Gastrocnemius medialis (tissue), 4 donors: ENCODE results near the gene TOR1B. TPM values are rescaled to one million over a fixed set of nuclear protein-coding genes. Genes with fewer than 3 reads are reported as not detected.

ENCODE experiments used
- ATAC-seq, 2 donors: fragments of 150-250 bp; one replicate each; pipeline ENCODE4 v1.9.1; 2016
- DNase-seq, 2 donors: peaks; one replicate each; pipeline ENCODE4 v3.0.0-alpha.2; 2019
- H3K27ac ChIP-seq, 4 donors: fragments of 200-600 bp; sonication (generic); 1 replicate in 1 of 4; 2 replicates in 3 of 4; pipeline ENCODE4 v1.5.1; 2016 to 2018; ENCODE audit warnings: mild to moderate bottlenecking in 2 of 4, moderate library complexity in 1 of 4
- H3K27me3 ChIP-seq, 3 donors: fragments of 200-600 bp; sonication (generic) in 2 of 3; 1 replicate in 1 of 3; 2 replicates in 2 of 3; pipeline versions ENCODE4 v1.5.1 to v1.6.0; 2016 to 2019; ENCODE audit warnings: mild to moderate bottlenecking in 1 of 3, moderate library complexity in 1 of 3
- H3K36me3 ChIP-seq, 2 donors: fragments of 200-600 bp; sonication (generic) in 1 of 2; one replicate each; pipeline ENCODE4 v1.5.1; 2017 to 2018
- H3K4me1 ChIP-seq, 2 donors: fragments of 200-600 bp; sonication (generic) in 1 of 2; one replicate each; pipeline ENCODE4 v1.5.1; 2016 to 2017; ENCODE audit warnings: mild to moderate bottlenecking in 2 of 2
- H3K4me3 ChIP-seq, 4 donors: fragments of 200-600 bp; sonication (generic) in 3 of 4; 1 replicate in 1 of 4; 2 replicates in 3 of 4; pipeline ENCODE4 v1.5.1; 2016 to 2019; ENCODE audit warnings: mild to moderate bottlenecking in 2 of 4
- H3K9me3 ChIP-seq, 3 donors: fragments of 200-600 bp; sonication (generic) in 2 of 3; 1 replicate in 1 of 3; 2 replicates in 2 of 3; pipeline ENCODE4 v1.5.1; 2016 to 2019
- POLR2A ChIP-seq, 2 donors: fragments of 450-650 bp; IDR thresholded peaks; one replicate each; pipeline ENCODE4 v1.6.1; 2017; ENCODE audit warnings: antibody characterized with exemption in 2 of 2, mild to moderate bottlenecking in 2 of 2, moderate library complexity in 2 of 2
- in situ Hi-C, 4 donors: fragments of 200-750 bp; cut with MboI; loops; one replicate each; pipeline versions ENCODE4 v1.15.0 to v1.8.0; 2017; ENCODE audit warnings: low sequenced_read_pairs in 4 of 4
- intact Hi-C: fragments of 100-400 bp; cut with DNase I; formaldehyde crosslinking; loops from one replicate; pipeline ENCODE4 v1.15.1; 2023; ENCODE audit warnings: low total_unique reads
- total RNA-seq, 4 donors: library from RNA; depleted of rRNA; stranded (reverse); fragments of >200 nt; gene quantifications; one replicate each; pipeline versions ENCODE4 v1.1.0 to v1.2.3, GENCODE V29; 2016
- TF ChIP-seq, protein P1 (sequence below), 5 experiments: fragments of 450-650 bp in 3 of 5; fragments of 200-600 bp in 2 of 5; sonication (generic) in 2 of 5; IDR thresholded peaks in 4 of 5; conservative IDR thresholded peaks in 1 of 5; 1 replicate in 4 of 5; 2 replicates in 1 of 5; pipeline ENCODE4 v1.5.1; 2016 to 2019; ENCODE audit warnings: antibody characterized with exemption in 5 of 5, mild to moderate bottlenecking in 3 of 5, moderate library complexity in 3 of 5

Gene TOR1B
- total RNA-seq, 4 donors from 2014 or later, result 15.9 to 22.6 (median 21.2) TPM

DNA sequence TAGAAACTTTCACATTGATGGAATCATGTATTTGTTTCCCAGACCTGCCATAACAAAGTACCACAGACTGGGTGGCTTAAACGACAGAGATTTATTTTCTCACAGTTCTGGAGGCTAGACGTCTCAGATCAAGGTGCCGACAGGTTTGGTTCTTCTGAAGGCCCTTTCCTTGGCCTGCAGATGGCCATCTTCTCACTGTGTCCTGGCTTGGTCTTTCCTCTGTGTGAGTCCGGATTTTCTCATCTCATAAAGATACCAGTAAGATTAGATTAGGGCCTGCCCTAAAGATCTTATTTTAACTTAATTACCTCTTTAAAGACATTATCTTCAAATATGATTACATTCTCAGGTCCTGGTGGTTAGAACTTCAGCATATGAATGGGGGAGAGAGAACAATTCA lies 38.1 kb downstream of the TOR1B start:
- no peaks in the 10 kb centered on the region for H3K9me3 ChIP-seq
- ATAC-seq (no peak), DNase-seq (no peak)
- no peak overlapping the region for H3K27ac ChIP-seq
- H3K4me1 ChIP-seq, result peaks cover 11 to 13% of the 10 kb centered on the region in 2 donors
- intact Hi-C loops (no loop called here), in situ Hi-C loops (no loop called here)
- no peaks in the 10 kb centered on the region for H3K27me3 ChIP-seq
- TF ChIP-seq, protein P1, sequence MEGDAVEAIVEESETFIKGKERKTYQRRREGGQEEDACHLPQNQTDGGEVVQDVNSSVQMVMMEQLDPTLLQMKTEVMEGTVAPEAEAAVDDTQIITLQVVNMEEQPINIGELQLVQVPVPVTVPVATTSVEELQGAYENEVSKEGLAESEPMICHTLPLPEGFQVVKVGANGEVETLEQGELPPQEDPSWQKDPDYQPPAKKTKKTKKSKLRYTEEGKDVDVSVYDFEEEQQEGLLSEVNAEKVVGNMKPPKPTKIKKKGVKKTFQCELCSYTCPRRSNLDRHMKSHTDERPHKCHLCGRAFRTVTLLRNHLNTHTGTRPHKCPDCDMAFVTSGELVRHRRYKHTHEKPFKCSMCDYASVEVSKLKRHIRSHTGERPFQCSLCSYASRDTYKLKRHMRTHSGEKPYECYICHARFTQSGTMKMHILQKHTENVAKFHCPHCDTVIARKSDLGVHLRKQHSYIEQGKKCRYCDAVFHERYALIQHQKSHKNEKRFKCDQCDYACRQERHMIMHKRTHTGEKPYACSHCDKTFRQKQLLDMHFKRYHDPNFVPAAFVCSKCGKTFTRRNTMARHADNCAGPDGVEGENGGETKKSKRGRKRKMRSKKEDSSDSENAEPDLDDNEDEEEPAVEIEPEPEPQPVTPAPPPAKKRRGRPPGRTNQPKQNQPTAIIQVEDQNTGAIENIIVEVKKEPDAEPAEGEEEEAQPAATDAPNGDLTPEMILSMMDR (IDR thresholded peaks at IDR 0.05 in 4 of 5, conservative IDR thresholded peaks at IDR 0.05 in 1 of 5), result no peak
- TF ChIP-seq POLR2A (IDR thresholded peaks at IDR 0.05), result no peak
- no peaks in the 10 kb centered on the region for H3K36me3 ChIP-seq
- H3K4me3 ChIP-seq, result no peak overlapping the region

DNA sequence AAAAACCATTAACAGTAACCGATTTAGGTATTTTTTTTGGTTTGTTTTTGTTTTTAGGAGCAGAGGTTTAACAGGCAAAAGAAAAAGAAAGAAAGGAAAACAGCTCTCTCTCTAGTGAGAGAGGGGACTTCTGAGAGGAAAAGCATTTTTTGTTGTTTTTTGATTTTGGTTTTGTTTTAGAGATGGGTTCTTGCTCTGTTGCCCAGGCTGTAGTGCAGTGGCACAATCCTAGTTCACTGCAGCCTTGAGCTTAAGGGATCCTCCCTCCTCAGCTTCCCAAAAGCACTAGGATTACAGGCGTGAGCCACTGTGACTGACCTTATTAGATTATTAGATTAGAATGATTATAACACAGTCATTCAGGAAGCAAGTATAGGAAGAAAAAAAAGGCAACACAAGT lies 42.4 kb downstream of the TOR1B start:
- no peak overlapping the region for H3K4me3 ChIP-seq
- intact Hi-C loops, result no loop called here
- in situ Hi-C loops, result no loop called here

DNA sequence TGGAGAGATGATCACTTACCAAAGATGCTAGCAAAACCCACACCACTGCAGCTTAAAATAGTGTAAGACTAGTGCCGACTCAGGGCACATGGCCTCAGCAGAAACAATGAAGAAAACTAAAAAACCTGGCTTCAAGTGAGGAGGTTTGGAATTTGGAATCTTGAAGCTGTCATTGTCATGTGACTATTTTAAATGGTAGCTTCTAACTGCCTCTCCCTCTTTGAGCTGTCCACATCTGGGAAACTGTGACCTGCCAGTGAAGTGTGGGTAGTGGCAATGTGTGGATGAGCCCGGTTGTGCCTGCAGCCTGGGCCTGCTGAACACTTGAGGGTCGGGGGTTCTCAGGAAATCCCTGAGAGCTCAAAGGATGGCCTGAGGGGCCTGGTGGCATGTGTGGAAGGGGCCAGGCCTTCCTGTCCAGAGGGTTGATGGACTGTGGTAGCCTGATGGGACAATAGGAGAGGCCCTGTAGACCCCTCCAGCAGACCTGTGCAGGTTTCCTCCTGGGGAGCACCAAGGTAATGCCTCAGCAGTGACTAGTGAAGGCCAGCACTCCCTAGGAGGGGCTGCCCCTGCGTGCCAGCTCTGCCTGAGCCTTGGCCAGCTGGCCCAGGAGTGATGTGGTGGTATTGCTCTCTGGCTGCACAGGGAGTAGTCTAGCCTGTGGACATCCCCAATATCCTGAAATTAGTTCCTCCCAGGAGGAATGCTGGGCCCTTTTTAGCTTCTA lies 45.9 kb downstream of the TOR1B start:
- no peak overlapping the region for H3K27ac ChIP-seq
- H3K27me3 ChIP-seq, result no peaks in the 10 kb centered on the region
- no peak overlapping the region for H3K4me3 ChIP-seq
- TF ChIP-seq, protein P1 (IDR thresholded peaks at IDR 0.05 in 4 of 5, conservative IDR thresholded peaks at IDR 0.05 in 1 of 5), result no peak
- TF ChIP-seq POLR2A (IDR thresholded peaks at IDR 0.05), result no peak
- in situ Hi-C loops (no loop called here), intact Hi-C loops (no loop called here)
- peaks cover 0 to 39% of the 10 kb centered on the region in 2 donors for H3K36me3 ChIP-seq
- ATAC-seq, result no peak
- no peak for DNase-seq
- H3K9me3 ChIP-seq, result no peaks in the 10 kb centered on the region
- H3K4me1 ChIP-seq, result no peaks in the 10 kb centered on the region

More for the DNA sequence above, 42.4 kb downstream of the TOR1B start:
- ATAC-seq (no peak), DNase-seq (no peak)
- H3K27me3 ChIP-seq, result no peaks in the 10 kb centered on the region
- no peaks in the 10 kb centered on the region for H3K9me3 ChIP-seq
- H3K4me1 ChIP-seq, result no peaks in the 10 kb centered on the region
- TF ChIP-seq POLR2A (IDR thresholded peaks at IDR 0.05), result no peak
- TF ChIP-seq, protein P1 (IDR thresholded peaks at IDR 0.05 in 4 of 5, conservative IDR thresholded peaks at IDR 0.05 in 1 of 5), result no peak
- H3K36me3 ChIP-seq, result peaks cover 0 to 6% of the 10 kb centered on the region in 2 donors
- H3K27ac ChIP-seq, result no peak overlapping the region

DNA sequence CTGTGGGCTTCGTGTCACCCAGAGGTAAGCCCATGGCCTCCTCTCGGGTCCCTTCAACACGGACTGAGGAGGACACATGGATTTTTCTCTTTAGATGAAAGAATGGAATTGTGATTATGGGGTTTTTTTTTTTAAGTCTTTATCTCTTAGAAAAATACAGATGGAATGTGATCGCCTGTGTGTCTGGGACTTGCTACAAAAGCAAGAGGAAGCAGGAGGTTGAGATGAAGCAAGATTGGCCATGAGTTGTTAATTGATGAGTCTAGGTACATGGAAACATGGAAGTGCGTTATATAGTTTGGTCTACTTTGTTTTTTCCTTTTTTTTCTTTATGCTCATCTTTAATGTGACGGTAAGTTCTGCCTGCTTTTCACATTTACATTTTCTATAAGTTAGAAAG lies 46.9 kb downstream of the TOR1B start:
- no peaks in the 10 kb centered on the region for H3K9me3 ChIP-seq
- no peak overlapping the region for H3K27ac ChIP-seq
- TF ChIP-seq, protein P1 (IDR thresholded peaks at IDR 0.05 in 4 of 5, conservative IDR thresholded peaks at IDR 0.05 in 1 of 5), result no peak
- no peak for TF ChIP-seq POLR2A (IDR thresholded peaks at IDR 0.05)
- no peaks in the 10 kb centered on the region for H3K27me3 ChIP-seq
- in situ Hi-C loops, result no loop called here
- H3K36me3 ChIP-seq, result peaks cover 0 to 49% of the 10 kb centered on the region in 2 donors
- H3K4me3 ChIP-seq, result no peak overlapping the region
- no peaks in the 10 kb centered on the region for H3K4me1 ChIP-seq
- no peak for ATAC-seq
- DNase-seq, result no peak
- intact Hi-C loops, result no loop called here
